HG03039 (cell line): Measurements from ENCODE around the gene FER.
"Not testable (repeated sequence)": the region's sequence is repeated elsewhere in the genome, so short reads cannot be mapped to it uniquely, and the experiment has no call there.

Experiments
- ATAC-seq: cut with Tn5 transposase; IDR thresholded peaks from one replicate; pipeline ENCODE4 v1.9.1; 2021; ENCODE audit warnings: mild to moderate bottlenecking, moderate library complexity; ENCODE audit not compliant: unreplicated experiment

FER gene

DNA sequence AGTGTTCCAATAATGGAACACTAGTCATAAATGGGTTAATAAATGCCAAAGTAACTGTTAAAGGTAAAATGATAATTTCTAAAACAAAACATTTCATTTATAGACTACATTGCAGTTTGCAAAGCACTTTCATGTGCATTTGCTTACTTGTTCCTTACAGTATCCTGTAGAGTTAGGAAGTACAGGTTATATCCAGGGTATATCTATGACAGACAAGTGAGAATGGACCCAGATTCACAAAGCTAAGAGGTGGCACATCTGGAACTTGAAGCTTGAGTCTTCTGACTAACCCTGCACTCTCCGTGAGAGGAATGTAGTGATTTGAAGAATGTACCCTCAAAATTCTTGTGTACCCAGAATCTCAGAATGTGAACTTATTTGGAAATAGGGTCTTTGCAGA is 121.4 kb downstream of the FER start:
- ATAC-seq: no peak

DNA sequence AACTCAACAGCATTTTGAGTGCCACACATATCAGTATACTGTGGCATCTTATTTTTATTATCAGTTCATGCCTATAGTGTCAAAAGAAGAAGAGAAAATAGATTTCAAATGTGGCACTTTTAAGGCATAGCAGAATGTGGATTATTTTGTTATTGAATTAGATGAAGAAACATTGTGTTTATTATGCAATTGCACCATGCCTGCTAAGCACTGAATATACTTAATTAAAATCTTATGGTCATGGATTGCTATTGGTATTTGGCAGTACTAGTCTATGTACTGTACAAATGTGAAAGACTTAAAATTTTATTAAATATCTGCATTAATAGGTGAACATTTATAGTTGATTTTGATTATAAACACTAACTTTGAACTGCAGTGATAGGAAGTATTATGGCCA is 128.8 kb downstream of the FER start:
- no peak for ATAC-seq

DNA sequence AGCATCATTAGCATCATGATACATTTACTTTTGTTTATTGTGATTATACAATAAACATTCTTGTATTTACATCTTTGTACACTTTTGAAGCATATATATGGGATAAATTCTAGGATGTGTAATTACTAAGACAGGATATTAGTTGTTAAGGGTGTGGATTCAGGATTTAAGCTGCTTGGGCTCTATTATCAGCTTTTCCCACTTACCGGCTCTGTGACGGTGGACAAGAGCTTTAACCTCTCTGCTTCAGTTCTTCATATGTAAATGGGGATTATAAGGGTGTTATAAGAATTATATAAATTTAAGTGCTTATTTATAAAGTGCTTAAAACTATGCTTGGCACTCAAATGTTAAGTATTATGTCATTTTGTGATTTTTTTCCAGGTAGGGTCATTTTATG is 131.1 kb downstream of the FER start:
- ATAC-seq: no peak

DNA sequence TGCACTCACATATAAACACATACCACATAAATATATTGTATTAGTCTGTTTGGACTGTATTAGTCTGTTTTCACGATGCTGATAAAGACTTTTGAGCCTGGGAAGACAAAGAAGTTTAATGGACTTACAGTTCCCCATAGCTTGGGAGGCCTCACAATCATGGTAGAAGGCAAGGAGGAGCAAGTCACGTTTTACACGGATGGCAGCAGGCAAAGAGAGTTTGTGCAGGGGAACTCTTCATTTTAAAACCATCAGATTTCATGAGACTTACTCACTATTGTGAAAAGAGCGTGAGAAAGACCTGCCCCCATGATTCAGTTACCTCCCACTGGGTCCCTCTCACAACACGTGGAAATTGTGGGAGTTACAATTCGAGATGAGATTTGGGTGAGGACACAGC is 133.4 kb downstream of the FER start:
- ATAC-seq: no peak

DNA sequence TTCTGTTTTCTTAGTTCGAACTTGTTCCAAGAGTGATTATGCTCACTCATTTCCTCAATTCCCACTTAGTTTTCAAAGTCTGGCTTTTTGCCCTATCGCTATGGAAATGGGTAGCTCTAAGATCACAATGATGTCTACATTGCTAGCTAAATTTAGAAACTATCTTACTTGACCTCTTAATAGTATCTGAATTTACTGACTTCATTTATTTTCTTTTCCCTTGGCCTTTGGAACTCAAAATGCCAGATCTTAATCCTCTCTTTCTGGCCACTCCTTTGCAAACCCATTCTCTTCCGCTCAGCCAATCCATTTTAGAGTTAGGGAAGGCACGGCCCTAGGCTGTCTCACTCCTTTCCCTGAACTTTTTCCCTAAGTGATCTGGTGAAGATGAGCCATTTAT is 137.0 kb downstream of the FER start:
- no peak for ATAC-seq

DNA sequence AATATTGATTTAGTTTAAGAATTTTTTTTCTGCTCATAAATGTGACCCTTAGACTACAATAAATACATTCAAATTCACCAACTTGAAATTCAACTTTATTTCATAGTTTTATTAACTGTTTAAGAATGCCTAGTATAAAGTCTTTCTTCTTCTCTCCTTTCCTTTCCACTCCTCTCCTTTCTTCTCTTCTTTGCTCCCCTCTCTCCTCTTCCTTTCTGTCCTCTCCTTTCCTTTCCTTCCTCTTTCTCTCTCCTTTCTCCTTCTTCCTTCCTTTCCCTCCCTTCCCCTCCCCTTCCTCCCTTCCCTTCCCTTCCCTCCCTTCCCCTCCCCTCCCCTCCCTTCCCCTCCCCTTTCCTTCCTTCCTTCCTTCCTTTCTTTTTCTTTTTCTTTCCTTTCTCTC is 150.6 kb downstream of the FER start:
- ATAC-seq: no peak

DNA sequence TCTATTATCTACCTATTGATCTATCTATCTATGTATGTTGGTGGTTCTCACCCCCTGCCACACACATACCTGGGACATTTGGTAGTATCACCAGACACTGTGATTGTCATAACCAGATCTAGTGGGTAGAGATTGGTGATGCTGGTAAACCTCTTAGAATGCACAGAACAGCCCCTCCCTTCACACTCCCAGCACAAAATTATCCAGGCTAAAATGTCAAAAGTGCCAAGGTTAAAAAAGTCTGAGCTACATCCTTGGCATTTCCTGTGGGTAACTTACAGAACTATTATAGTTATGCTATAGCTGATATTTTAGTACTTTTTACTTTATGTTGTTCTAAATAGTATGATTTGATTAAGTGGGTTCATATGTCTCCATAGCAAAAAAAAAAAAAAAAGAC is 151.0 kb downstream of the FER start:
- ATAC-seq: no peak

DNA sequence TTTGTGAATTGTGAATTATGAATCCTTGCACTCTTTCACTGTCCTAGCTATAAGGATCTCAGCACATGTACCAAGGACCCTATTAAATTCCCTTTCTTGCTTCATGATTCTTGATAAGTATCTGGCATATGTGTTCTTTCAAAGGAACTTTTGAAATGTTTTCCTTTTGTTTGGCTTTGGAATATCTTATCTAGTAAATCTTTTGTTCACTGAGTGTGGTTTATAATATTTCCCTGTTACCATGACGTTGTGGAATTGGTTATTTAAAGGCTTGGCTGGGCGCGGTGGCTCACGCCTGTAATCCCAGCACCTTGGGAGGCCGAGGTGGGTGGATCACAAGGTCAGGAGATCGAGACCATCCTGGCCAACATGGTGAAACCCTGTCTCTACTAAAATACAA is 151.5 kb downstream of the FER start:
- not testable (repeated sequence) for ATAC-seq

DNA sequence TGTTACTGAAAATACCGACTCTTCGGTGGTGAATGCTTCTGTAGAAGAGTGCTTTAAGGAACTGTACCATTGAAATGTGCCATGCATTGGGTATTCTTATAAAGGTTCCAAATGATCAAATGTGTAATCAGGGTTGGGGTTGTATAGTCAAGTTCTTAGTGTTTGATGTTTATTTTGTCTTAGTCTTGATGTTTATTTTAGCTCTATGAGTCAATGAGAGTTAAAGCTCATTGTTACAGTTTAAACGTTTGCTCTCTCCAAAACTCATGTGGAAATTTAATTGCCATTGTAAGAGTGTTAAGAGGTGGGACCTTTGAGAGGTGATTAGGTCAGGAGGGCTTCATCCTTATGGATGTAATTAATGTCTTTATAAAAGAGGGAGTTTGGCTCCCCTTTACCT is 153.0 kb downstream of the FER start:
- no peak for ATAC-seq

DNA sequence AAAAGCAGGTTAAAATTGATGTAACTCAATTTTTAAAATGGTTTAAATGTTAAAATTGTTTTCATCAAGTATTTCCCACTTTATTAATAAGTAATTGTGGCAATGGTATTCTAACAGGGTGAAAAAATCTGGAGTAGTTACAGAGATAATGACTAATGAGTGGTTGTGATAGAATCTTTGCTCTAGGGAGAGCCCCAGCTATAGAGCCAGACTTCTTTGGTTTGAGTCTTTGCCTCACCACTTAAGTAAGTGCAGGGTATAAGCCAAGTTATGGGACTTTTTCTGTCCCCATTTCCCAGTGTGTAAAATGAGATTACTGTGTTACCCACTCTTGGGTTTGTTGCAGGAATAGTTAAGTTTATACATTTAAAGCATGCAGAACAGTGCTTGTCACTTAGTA is 158.1 kb downstream of the FER start:
- ATAC-seq: no peak

DNA sequence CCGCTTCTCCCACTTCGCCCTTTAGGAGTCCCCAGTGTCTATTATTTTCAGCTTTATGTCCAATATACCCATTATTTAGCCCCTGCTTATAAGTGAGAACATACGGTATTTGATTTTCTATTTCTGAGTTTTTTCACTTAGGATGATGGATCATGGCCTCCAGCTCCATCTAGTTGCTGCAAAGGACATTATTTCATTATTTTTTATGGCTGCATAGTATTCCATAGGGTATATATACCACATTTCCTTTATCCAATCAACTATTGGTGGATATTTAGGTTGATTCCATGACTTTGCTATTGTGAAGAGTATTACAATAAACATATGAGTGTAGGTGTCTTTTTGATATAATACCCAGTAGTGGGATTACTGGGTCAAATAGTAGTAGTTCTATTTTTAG is 162.9 kb downstream of the FER start:
- no peak for ATAC-seq

DNA sequence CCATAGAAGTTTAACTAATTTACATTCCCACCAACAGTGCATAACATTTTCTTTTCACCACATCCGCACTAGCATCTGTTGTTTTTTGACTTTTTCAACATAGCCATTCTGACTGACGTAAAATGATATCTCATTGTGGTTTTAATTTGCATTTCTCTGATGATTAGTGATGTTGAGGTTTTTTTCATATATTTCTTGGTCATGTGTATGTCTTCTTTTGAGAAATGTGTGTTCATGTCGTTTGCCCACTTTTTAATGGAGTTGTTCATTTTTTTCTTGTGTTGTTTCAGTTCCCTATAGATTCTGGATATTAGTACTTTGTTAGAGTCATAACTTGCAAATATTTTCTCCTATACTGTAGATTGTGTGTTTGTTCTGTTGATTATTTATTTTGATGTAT is 163.4 kb downstream of the FER start:
- no peak for ATAC-seq

DNA sequence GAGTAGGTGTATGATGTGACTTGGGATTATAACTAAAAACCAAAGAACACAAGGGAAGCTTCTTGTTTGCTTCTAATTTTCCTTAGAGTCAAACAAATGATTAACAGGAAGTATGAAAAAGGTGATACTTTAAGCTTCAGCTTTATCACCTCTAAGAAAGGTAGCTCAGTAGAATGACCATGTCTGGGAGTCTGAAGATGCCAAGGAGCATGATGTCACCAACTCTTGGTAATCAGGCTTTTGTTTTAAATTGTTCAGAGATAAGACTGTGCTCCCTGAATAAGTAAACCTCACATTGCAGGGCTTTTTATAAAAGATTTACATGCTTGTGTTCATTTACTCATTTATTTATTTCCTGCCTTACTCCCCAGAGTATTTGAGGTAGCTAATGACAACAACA is 169.9 kb downstream of the FER start:
- no peak for ATAC-seq

DNA sequence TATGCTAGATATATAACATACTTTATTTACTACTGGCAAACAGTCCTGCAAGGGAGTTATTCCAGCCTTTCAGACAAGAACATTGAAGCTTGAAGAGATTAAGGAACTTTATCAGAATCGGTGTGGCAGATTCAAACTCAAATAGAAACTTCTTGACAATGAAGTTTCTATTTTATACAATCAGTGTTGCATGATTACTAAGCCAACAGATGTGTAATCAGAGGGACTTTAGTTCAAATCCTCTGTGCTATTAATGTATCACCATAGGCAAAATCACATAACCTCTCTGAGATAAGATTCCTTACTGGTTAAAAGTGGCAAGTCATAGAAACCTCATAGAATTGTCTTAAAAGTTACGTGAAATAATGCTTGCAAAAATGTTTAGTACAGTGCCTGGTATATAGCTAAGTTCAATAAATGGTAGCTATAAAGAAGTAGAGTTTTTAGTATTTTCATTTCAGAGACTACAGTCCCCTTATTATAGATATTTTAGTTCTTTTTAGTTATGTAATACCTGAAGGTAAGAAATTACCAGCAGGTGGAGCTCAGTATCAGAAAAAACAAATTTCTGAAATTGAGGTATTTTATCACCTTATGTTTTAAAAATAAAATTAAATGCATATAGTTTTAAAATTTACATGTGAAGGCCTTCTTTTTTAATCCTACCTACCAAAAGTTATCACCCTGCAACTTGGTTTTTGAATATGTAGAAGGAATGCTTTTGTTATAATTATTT is 172.1 kb downstream of the FER start:
- ATAC-seq: peak; percentile 48

DNA sequence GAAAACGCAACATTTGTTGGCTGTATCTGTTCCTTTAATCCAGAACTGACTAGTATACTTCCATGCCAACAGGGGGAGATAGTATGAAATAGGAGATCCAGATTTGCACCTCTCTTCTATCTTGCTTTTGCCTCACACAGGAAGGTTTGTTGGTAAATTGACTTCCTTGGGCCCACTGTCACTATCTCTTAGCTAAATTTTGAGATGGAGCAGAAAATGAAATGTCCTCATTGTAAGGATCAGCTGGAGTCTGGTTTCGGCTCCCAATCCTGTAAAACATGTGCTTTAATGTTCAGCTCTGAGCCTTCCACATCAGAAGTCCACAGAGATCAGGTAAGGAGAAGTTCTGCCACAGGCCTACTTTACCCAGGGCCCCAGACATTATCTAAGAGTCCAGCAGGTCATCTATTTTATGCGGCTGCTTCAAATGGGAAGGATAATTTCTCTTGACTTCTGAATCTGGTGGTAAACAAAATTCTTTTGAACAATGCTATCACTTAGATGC is 176.8 kb downstream of the FER start:
- ATAC-seq: no peak

DNA sequence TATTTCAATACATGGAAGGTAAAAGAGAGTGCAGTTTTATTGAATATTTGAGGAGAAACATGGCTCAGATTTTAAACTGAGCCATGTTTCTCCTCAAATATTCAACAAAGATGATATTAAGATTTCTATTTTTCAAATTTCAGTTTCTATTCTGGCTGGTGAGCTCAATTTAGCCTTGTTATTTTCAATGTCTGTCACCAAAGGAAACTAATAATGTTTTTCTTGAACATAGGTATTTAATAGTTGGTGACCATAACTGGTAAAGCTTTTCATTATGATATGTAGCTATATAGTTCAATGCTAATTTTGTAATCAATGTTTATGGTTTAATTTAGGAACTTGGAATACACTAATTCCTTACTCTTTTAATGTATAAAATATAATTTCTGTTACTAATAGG is 177.4 kb downstream of the FER start:
- ATAC-seq: no peak

DNA sequence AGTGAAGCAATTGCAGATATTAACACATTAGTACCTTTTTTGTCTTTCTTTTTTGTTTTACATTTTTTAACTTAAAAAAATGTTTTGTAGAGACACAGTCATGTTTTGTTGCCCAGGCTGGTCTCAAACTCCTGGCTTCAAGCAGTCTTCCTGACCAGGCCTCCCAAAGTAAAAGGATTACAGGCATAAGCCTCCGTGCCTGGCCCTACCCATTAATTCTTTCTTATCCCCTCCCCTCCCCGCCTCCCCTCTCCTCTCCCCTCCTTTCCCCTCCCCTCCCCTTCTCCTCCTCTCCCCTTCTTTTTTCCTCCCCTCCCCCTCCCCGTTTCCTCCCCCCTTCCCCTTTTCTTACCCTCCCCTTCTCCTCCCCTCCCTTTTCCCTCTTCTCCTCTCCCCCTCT is 182.4 kb downstream of the FER start:
- ATAC-seq: no peak

DNA sequence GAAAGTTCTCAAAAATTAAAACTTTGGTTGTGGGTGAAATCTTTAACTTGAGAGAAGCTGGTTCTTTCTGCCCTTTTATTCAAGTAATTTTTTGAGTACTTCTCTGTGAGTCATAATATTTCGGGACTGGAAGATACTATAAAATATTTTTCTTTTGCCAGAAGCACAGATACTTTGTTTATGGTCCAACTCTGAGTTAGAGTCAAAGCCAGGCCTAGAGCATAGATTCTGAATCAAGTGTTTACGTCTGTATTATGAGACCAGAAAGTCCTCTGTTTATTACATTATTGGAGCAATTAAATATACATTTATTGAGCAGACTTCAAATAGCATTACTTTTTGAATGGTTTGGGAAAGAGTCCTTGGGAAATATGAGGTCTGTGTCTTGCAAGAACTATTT is 187.9 kb downstream of the FER start:
- ATAC-seq: no peak

DNA sequence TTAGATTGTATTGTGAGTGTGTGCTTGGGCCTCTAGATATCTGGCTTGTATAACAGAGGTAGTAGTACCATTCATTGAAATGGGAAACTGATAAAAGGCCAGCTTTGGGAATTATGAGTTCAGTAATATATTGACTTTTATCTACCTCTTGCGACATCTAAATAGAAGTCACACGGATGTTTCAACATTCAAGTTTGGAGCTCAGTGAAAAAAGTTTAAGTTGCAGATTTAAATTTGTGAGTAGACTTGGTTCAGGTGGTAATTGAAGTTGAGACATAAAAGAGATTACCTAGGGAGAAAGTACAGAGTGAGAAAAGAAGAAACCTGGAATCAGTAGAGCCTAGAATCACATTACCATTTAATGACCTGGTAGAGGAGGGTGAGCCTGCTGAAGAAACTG is 189.5 kb downstream of the FER start:
- ATAC-seq: no peak

DNA sequence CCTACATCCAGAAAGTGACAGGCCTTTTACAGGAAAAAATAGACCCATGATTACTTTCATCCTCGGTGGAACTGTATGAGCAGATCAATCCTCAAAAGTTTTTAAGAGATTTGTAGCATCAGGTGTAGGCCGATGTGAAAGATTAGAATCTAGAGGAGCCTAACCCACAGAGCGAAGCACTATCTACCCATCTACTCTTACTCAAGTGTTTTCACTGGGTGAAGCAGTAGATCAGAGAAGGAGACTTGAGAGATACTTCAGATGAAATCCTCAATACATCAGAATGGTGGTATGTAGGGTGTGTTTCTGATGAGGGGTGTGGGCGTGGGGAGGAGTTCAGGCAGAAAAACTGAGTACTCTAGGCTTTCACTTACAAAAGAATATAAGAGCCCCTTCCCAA is 192.8 kb downstream of the FER start:
- ATAC-seq: no peak

DNA sequence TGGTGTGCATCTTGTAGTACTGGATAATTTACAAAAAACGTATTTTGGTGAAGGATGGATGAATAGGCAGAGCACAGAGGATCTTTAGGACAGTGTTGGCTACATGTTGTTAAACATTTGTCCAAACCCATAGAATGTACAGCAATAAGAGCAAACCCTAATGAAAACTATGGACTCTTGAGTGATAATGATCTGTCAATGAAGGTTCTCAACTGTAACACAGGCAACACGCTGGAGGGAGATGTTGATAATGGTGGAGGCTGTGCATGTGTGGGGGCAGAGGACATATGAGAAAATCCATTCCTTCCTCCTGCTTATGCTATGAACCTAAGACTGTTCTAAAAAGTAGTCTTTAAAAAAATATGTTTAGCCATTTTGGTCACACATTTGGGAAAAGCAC is 194.0 kb downstream of the FER start:
- ATAC-seq: no peak

DNA sequence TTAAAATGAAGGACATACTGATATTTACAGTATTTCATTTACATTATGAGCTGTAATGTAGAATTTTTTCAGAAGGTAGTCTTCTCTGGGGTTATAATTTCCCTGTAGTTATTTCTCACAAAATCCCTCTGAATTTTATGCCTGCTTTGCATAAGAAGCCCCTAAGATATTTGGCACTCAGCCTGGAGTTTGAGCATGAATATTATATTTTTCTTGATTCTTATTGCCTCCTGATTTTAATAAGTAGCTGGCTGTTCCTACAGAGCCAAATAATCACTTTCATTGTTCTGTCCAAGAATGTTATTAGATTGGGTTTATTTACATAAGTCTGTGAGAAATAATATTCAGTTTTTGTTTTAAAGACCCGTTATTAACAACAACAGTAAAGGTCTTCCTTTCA is 195.0 kb downstream of the FER start:
- ATAC-seq: no peak

DNA sequence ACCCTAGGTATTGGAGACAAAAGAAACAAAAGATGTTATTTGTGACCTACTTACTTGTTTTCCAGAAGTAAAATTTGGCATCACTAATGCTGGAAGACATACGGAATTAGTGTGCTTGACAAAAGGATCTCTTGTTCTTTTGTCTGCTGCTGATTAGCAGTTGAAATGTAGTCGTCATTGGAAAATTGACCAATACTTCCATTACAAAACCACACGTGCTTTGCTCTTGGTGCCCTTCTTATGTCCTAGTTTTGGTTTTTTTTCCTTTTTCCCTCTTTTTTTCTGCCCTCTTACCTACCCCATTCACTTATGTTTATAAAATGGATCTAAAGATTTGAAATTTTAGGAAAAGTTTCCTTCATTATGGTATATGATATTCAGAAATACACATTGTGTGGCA is 197.4 kb downstream of the FER start:
- no peak for ATAC-seq
